Right lobe of liver (tissue), 6 donors: ENCODE measurements around the gene MTG1. TPM values are rescaled to one million over a fixed set of nuclear protein-coding genes. Genes with fewer than 3 reads are reported as not detected.

Experiments used
- ATAC-seq, 4 donors: fragments of 200-7000 bp; cut with Tn5 transposase; one replicate each; pipeline ENCODE4 v1.9.1; 2020; ENCODE audit warnings: mild to moderate bottlenecking in 4 of 4, moderate library complexity in 4 of 4
- DNase-seq, 3 donors: peaks; one replicate each; pipeline ENCODE4 v3.0.0-alpha.2; 2020
- H3K27ac ChIP-seq, 3 donors: fragments of 200-600 bp; one replicate each; pipeline ENCODE4 v1.8.0; 2022
- H3K27me3 ChIP-seq, 2 donors: fragments of 200-600 bp; one replicate each; pipeline ENCODE4 v1.8.0; 2022
- H3K36me3 ChIP-seq, 4 donors: fragments of 200-600 bp; sonication (generic) in 1 of 4; one replicate each; pipeline versions ENCODE4 v1.5.1 to v1.8.0; 2017 to 2022; ENCODE audit warnings: control low read depth in 1 of 4
- H3K4me1 ChIP-seq, 4 donors: fragments of 200-600 bp; sonication (generic) in 1 of 4; one replicate each; pipeline versions ENCODE4 v1.5.1 to v1.8.0; 2017 to 2022; ENCODE audit warnings: control low read depth in 1 of 4
- H3K4me3 ChIP-seq, 3 donors: fragments of 200-600 bp; one replicate each; pipeline ENCODE4 v1.8.0; 2022
- H3K9me3 ChIP-seq, 4 donors: fragments of 200-600 bp; sonication (generic) in 1 of 4; one replicate each; pipeline versions ENCODE4 v1.5.1 to v1.8.0; 2017 to 2022; ENCODE audit warnings: control low read depth in 1 of 4
- POLR2A ChIP-seq: fragments of 450-650 bp; IDR thresholded peaks from one replicate; pipeline ENCODE4 v1.6.1; 2017; ENCODE audit warnings: antibody characterized with exemption, mild to moderate bottlenecking
- WGBS: methylation state at CpG from one replicate; pipeline ENCODE4 v1.1.6; 2018; ENCODE audit warnings: low coverage, low lambda C conversion rate; ENCODE audit not compliant: insufficient coverage; ENCODE audit errors: missing lambda C conversion rate; 5-methylcytosine and 5-hydroxymethylcytosine counted together
- intact Hi-C, 2 donors: fragments of 100-400 bp; cut with DNase I; formaldehyde crosslinking; loops; one replicate each; pipeline versions ENCODE4 v1.11.2 to v1.14.1; 2022
- total RNA-seq, 6 experiments: library from RNA; depleted of rRNA in 2 of 6; stranded (reverse); fragments of >200 nt in 2 of 6; fragmentation: NEBNext Ultra II Directional in 3 of 6; extraction: Animal tissue kit (Norgen Biotek cat#: 25700) in 3 of 6; gene quantifications; one replicate each; pipeline versions ENCODE4 v1.1.0 to v1.2.4, GENCODE V29; 2016 to 2023
- TF ChIP-seq, protein P1 (sequence below), 4 donors: fragments of 200-600 bp in 3 of 4; fragments of 450-650 bp in 1 of 4; IDR thresholded peaks; one replicate each; pipeline versions ENCODE4 v1.5.1 to v1.8.0; 2016 to 2022; ENCODE audit warnings: antibody characterized with exemption in 4 of 4, mild to moderate bottlenecking in 2 of 4
- donor health status: DM: no; HTN: yes; CAD: no.
- donor health status: DM: no; HTN: no; CAD: no.
- donor health status: DM: no; HTN: no; CAD: no.
- donor health status: DM: no; HTN: yes; CAD: no.
- donor health status: DM: no; HTN: yes; CAD: no.

Gene MTG1
- total RNA-seq, 6 experiments from 2014 or later: 25.1 to 45.7 (median 34.5) TPM

- Histone ChIP-seq H3K4me1 (no peaks in the 10 kb centered on the region), H3K27me3 (no peaks in the 10 kb centered on the region), H3K9me3 (no peaks in the 10 kb centered on the region), H3K27ac (no peak overlapping the region), H3K4me3 (no peak overlapping the region), H3K36me3 (no peaks in the 10 kb centered on the region)
- intact Hi-C loops: no loop called here
- TF ChIP-seq POLR2A: no peak
- TF ChIP-seq, protein P1, sequence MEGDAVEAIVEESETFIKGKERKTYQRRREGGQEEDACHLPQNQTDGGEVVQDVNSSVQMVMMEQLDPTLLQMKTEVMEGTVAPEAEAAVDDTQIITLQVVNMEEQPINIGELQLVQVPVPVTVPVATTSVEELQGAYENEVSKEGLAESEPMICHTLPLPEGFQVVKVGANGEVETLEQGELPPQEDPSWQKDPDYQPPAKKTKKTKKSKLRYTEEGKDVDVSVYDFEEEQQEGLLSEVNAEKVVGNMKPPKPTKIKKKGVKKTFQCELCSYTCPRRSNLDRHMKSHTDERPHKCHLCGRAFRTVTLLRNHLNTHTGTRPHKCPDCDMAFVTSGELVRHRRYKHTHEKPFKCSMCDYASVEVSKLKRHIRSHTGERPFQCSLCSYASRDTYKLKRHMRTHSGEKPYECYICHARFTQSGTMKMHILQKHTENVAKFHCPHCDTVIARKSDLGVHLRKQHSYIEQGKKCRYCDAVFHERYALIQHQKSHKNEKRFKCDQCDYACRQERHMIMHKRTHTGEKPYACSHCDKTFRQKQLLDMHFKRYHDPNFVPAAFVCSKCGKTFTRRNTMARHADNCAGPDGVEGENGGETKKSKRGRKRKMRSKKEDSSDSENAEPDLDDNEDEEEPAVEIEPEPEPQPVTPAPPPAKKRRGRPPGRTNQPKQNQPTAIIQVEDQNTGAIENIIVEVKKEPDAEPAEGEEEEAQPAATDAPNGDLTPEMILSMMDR (IDR thresholded peaks at IDR 0.05): no peak
- 85% methylated on average over 6 of the region's 10 CpGs for WGBS
- peak in 3 of 4 donors; percentile 15 to 38 (median 37) for ATAC-seq
- DNase-seq: peak in 1 of 3 donors; percentile 31
These were observed 68.8 kb downstream of the MTG1 start for GRCh38 chr10:133462512-133463305.

DNA sequence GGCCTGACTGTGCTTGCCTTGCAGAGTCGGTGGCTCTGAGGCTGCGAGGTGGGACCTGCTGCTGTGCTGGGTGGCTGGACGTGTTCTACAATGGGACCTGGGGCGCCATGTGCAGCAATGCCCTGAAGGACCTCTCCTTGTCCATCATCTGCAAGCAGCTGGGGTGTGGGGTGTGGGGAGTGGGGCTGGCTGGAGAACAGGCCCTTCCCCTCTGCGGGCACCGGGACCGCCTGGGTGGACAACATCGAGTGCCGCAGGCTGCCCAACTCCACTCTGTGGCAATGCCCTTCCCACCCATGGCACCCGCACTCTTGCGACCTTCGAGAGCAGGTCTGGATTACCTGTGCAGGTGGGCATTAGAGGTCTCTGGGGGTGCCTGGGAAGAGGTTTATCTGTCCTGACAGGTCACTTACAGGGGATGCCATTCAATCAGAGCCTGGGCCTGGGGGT, 70.7 kb downstream of the MTG1 start:
- no peak for ATAC-seq
- intact Hi-C loops: no loop called here
- DNase-seq: peak in 1 of 3 donors; percentile 42
- Histone ChIP-seq H3K36me3 (no peaks in the 10 kb centered on the region), H3K9me3 (no peaks in the 10 kb centered on the region), H3K27ac (no peak overlapping the region), H3K4me3 (no peak overlapping the region), H3K4me1 (no peaks in the 10 kb centered on the region), H3K27me3 (no peaks in the 10 kb centered on the region)
- 100% methylated on average over 3 of the region's 12 CpGs for WGBS
- no peak for TF ChIP-seq POLR2A
- TF ChIP-seq, protein P1 (IDR thresholded peaks at IDR 0.05): no peak

DNA sequence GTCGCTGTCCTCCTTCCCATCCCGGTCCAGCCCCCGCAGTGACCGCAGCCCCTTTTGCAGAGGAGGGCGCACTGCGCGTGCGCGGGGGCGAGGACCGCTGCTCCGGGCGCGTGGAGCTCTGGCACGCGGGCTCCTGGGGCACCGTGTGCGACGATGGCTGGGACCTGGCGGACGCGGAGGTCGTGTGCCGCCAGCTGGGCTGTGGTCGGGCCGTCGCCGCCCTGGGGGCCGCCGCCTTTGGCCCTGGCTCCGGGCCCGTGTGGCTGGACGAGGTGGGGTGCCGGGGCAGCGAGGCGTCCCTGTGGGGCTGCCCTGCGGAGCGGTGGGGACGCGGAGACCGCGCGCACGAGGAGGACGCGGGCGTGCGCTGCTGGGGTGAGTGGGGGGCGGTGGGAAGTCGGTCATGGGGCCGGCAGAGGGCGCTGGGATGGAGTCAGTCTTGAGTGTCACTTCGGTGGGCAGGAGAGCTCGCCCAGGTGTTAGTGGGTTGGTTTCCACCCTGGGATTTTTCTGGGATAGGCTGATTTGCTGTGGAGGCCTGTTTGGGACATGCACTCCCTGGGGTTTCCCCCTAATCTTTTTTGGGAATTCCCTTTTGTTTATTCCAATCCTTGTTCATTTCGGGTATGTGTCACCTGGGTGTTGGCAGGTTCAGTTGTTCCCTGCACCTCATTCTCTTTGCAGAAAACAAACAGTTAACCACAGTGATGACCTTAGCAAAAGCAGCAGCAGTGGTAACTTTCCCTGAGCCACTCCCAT, 71.4 kb downstream of the MTG1 start:
- H3K4me3 ChIP-seq: no peak overlapping the region
- peak in 1 of 4 donors; percentile 9 for ATAC-seq

DNA sequence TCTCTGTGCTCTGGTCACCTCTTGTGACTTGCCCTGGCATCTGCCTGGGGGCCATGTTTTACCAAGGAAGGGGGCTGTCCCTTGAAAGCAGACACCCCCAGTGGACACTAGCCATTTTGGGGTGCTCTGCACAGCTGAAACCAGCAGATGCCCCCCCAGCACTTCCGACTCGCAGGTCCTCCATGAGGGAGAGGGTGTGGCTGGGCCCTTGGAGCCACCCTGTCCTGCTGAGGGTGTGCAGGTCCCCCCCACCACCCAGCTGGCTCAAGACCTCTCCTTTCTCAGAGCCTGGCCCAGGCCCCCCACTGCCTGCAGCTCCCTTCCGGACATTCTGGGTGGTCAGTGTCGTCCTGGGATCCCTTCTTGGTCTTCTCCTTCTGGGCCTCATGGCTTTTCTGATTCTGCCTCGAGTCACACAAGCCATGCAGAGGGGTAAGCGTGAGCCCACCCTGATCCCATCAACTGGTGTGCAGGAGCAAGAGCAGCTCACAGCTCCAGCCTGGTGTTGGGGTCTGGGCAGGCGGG, 72.1 kb downstream of the MTG1 start:
- intact Hi-C loops: no loop called here
- peak in 1 of 3 donors; percentile 30 for DNase-seq

More for the DNA sequence above, 71.4 kb downstream of the MTG1 start:
- Histone ChIP-seq H3K27ac (no peak overlapping the region), H3K27me3 (no peaks in the 10 kb centered on the region), H3K9me3 (no peaks in the 10 kb centered on the region), H3K36me3 (no peaks in the 10 kb centered on the region), H3K4me1 (no peaks in the 10 kb centered on the region)
- TF ChIP-seq POLR2A: no peak
- TF ChIP-seq, protein P1 (IDR thresholded peaks at IDR 0.05): no peak
- DNase-seq: no peak
- 23% methylated on average over 10 of the region's 55 CpGs for WGBS
- intact Hi-C loops: no loop called here

More for the DNA sequence above, 72.1 kb downstream of the MTG1 start:
- 96% methylated on average over 5 of the region's 7 CpGs for WGBS
- TF ChIP-seq POLR2A: no peak
- TF ChIP-seq, protein P1 (IDR thresholded peaks at IDR 0.05): no peak
- no peaks in the 10 kb centered on the region for H3K9me3 ChIP-seq
- no peak overlapping the region for H3K4me3 ChIP-seq
- no peak for ATAC-seq
- no peaks in the 10 kb centered on the region for H3K36me3 ChIP-seq
- H3K4me1 ChIP-seq: no peaks in the 10 kb centered on the region
- no peaks in the 10 kb centered on the region for H3K27me3 ChIP-seq
- H3K27ac ChIP-seq: no peak overlapping the region
